ENCODE results near the gene VAMP2. TPM values are rescaled to one million over a fixed set of nuclear protein-coding genes. Genes with fewer than 3 reads are reported as not detected.

VAMP2 gene
- total RNA-seq, 4 donors from 2014 or later = 10.9 to 37.0 (median 25.7) TPM

DNA sequence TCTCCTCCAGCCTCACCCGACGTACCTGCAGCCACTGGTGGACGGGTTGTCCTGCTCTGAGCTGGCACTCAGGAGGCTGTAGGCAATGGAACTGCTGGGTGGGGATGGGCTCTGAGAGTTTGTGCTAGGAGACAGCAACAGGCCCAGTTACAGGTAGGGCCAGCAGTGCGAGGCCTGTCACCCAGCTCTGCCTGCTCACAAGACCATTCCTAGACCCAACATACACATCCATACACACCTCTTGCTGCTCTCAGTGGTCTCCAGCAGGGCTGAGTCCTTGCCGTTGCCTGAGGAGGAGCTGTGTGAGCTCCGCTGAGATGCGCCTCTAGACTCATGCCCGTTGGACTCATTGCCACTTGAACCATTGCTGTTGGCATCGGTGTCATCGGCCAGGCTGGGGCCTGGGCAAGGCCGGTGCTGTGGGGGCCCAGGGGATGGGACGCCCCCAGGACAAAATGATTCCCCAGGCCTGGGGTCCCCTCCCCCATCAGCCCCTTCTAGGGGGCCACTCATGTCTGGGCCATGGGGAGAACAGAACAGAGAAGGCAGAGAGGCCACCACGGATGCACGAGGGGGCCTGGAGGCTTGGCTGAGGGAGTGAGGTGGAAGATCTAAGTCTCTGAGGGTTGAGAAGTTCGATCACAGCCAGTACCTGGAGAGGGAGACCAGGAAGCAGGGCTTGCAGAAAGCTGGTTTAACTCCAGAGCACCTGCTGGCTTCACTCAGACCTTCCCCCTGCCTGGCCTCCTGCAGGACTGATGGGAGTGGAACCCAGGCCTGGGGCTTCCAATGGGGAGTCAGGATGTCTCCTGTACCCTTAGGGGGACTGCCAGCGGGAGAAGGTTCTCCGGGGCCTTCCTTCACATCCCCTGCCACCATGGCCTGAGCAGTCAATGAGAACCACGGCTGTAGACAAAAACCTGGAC, 12.3 kb downstream of the VAMP2 start:
- no peak for ATAC-seq
- in situ Hi-C loops (cut with MboI; ENCODE audit: low sequenced_read_pairs in 4 of 4) (loop anchor here in 1 of 4 donors (5.0 kb wide), 1 partner anchor 308 kb away; no protein-coding TSS in a partner anchor), intact Hi-C loops (cut with DNase I; ENCODE audit: low total_unique reads) (loop anchor here (1.0 to 10.0 kb wide), 5 partner anchors 9 to 908 kb away; partner anchors contain the start of genes CD68, GABARAP and SLC2A4)
- Histone ChIP-seq H3K4me3 (peak overlapping the region; percentile 69 to 97 (median 84)), H3K9me3 (no peaks in the 10 kb centered on the region), H3K27me3 (no peaks in the 10 kb centered on the region), H3K4me1 (peaks cover 55 to 58% of the 10 kb centered on the region in 2 donors), H3K27ac (peak overlapping the region; percentile 98 to 100 (median 100)), H3K36me3 (peaks cover 21 to 68% of the 10 kb centered on the region in 2 donors)
- TF ChIP-seq, protein P1, sequence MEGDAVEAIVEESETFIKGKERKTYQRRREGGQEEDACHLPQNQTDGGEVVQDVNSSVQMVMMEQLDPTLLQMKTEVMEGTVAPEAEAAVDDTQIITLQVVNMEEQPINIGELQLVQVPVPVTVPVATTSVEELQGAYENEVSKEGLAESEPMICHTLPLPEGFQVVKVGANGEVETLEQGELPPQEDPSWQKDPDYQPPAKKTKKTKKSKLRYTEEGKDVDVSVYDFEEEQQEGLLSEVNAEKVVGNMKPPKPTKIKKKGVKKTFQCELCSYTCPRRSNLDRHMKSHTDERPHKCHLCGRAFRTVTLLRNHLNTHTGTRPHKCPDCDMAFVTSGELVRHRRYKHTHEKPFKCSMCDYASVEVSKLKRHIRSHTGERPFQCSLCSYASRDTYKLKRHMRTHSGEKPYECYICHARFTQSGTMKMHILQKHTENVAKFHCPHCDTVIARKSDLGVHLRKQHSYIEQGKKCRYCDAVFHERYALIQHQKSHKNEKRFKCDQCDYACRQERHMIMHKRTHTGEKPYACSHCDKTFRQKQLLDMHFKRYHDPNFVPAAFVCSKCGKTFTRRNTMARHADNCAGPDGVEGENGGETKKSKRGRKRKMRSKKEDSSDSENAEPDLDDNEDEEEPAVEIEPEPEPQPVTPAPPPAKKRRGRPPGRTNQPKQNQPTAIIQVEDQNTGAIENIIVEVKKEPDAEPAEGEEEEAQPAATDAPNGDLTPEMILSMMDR (IDR thresholded peaks at IDR 0.05 in 4 of 5, conservative IDR thresholded peaks at IDR 0.05 in 1 of 5) = no peak
- no peak for TF ChIP-seq POLR2A (IDR thresholded peaks at IDR 0.05)
- DNase-seq = no peak

DNA sequence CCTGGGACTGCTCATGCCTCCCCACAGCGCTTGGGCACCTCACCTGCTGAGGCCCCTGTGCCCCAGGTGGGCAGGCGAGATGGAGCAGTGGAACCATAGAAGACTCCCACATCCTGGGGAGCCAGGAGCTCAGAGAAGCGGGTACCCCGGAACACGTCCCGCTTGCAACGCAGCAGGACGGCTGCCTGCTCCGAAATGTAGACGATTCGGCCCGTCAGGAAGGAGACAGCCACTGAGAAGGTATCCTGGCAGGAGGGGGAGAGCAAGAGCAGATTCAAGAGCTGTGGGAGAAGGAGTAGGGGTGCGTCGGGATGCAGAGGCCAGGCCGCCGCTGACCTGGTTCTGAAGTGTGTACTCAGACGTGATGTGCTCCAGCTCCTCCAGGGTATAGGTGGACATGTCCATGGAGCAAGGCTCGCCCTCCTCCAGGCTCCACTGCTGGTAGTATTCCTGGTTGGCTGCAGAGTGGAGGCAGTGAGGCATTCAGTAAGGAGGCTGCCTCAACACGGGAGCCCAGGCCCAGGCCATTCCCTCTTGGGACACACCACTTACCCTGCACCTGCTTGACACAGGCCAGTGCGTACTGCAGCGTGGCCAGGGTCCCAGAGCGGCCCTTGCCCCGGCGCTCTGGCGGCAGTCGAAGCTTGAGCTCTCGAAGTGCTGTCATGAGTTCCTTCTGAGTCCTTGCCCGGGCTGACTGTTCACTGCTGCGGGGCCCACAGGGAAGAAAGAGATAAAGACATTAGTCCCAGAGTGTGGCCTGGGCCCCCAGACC, 13.1 kb downstream of the VAMP2 start:
- no peak for DNase-seq
- TF ChIP-seq, protein P1 (IDR thresholded peaks at IDR 0.05 in 4 of 5, conservative IDR thresholded peaks at IDR 0.05 in 1 of 5) = no peak
- TF ChIP-seq POLR2A (IDR thresholded peaks at IDR 0.05) = no peak
- in situ Hi-C loops (cut with MboI; ENCODE audit: low sequenced_read_pairs in 4 of 4) (loop anchor here in 1 of 4 donors (5.0 kb wide), 1 partner anchor 307 kb away; no protein-coding TSS in a partner anchor), intact Hi-C loops (cut with DNase I; ENCODE audit: low total_unique reads) (loop anchor here (1.0 to 10.0 kb wide), 5 partner anchors 8 to 907 kb away; partner anchors contain the start of genes CD68, GABARAP and SLC2A4)
- Histone ChIP-seq H3K27me3 (no peaks in the 10 kb centered on the region), H3K27ac (peak overlapping the region; percentile 98 to 100 (median 100)), H3K4me1 (peaks cover 55 to 58% of the 10 kb centered on the region in 2 donors), H3K4me3 (peak overlapping the region in 3 of 4 donors; percentile 72 to 97 (median 97)), H3K9me3 (no peaks in the 10 kb centered on the region), H3K36me3 (peaks cover 21 to 77% of the 10 kb centered on the region in 2 donors)
- no peak for ATAC-seq

DNA sequence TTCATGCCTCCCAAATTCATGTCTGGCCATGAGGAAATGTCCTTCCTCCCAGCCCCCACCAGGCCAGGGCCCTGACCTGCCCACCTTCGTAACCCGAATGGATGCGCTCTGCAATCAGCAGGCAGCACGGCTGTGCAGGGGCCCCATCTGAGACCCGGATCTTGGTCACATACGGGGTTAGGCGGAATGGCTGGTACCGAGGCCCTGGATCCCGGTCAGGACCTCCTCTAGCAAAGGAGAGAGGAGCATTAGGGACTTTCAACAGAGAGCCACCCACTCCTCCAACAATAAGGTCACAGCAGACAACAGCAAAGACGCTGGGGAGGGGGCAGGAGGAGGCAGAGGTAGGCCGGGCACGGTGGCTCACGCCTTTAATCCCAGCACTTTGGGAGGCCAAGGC, 14.2 kb downstream of the VAMP2 start:
- TF ChIP-seq, protein P1 (IDR thresholded peaks at IDR 0.05 in 4 of 5, conservative IDR thresholded peaks at IDR 0.05 in 1 of 5) = no peak
- TF ChIP-seq POLR2A (IDR thresholded peaks at IDR 0.05) = no peak
- peak overlapping the region; percentile 98 to 100 (median 100) for H3K27ac ChIP-seq
- in situ Hi-C loops (cut with MboI; ENCODE audit: low sequenced_read_pairs in 4 of 4) (no loop called here), intact Hi-C loops (cut with DNase I; ENCODE audit: low total_unique reads) (no loop called here)
- peak overlapping the region in 1 of 4 donors; percentile 6 for H3K4me3 ChIP-seq
- peaks cover 50 to 62% of the 10 kb centered on the region in 2 donors for H3K4me1 ChIP-seq
- peaks cover 21 to 87% of the 10 kb centered on the region in 2 donors for H3K36me3 ChIP-seq
- H3K9me3 ChIP-seq = no peaks in the 10 kb centered on the region
- H3K27me3 ChIP-seq = no peaks in the 10 kb centered on the region
- no peak for DNase-seq
- no peak for ATAC-seq

DNA sequence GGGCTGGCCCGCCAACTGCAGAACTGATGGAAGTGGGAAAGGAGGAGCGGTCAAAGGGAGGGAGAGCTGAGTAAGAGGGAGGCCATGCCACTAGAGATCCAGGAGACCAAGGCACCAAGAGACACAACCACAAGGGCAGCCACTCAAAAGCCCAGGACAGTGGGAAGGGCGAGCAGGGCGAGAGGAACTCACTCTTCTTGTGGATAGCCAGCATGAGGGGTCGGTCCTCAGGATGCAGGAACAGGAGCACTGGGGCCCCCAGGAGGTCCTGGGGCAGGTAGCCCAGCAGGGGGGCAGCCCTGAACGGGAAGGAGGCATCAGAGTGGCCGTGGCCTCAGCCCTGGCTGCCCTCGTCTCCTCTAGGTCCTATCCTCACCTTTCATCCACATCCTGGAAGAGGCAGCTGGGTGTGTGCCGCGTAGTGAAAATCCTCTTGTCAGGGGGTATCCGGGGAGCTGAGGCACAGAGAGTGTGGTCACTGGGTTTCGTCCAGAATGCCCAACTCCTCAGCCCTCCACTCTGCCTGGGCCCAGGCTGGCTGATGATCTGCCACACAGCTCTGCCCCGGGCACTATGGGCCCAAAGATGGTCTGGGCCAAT, 14.8 kb downstream of the VAMP2 start:
- peaks cover 43 to 62% of the 10 kb centered on the region in 2 donors for H3K4me1 ChIP-seq

More for the DNA sequence above, 14.8 kb downstream of the VAMP2 start:
- Histone ChIP-seq H3K36me3 (peaks cover 21 to 88% of the 10 kb centered on the region in 2 donors), H3K27me3 (no peaks in the 10 kb centered on the region), H3K9me3 (no peaks in the 10 kb centered on the region), H3K4me3 (no peak overlapping the region), H3K27ac (peak overlapping the region; percentile 98 to 100 (median 100))
- in situ Hi-C loops (cut with MboI; ENCODE audit: low sequenced_read_pairs in 4 of 4) (no loop called here), intact Hi-C loops (cut with DNase I; ENCODE audit: low total_unique reads) (no loop called here)
- DNase-seq = no peak
- no peak for TF ChIP-seq POLR2A (IDR thresholded peaks at IDR 0.05)
- ATAC-seq = no peak
